ENCODE measurements around the gene GDF7.

The GDF7 gene

GRCh38 chr2:20625491-20626391, 41.2 kb upstream of the GDF7 start:
- no peak for TF ChIP-seq CTCF (IDR thresholded peaks at IDR 0.05)

DNA sequence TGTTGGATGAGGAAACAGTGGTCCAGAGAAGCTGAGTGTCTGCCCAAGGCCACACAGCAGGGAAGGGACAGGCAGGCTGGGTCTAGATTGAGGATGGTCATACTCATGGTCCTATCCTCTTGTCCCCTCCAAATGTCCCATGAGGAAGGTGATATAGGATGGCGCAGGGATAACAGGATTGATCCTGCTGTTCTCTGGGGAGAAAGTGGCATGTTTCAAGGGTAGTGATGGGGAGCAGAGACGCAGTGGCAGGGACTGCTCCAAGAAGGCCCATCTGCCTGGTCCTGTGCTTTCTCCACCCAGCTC, 40.6 kb upstream of the GDF7 start:
- no peak for TF ChIP-seq CTCF (IDR thresholded peaks at IDR 0.05)

GRCh38 chr2:20626698-20627513, 40.0 kb upstream of the GDF7 start:
- TF ChIP-seq CTCF (IDR thresholded peaks at IDR 0.05), result no peak

- no peak for TF ChIP-seq CTCF (IDR thresholded peaks at IDR 0.05)
Observed at GRCh38 chr2:20627712-20628380, 39.1 kb upstream of the GDF7 start.

DNA sequence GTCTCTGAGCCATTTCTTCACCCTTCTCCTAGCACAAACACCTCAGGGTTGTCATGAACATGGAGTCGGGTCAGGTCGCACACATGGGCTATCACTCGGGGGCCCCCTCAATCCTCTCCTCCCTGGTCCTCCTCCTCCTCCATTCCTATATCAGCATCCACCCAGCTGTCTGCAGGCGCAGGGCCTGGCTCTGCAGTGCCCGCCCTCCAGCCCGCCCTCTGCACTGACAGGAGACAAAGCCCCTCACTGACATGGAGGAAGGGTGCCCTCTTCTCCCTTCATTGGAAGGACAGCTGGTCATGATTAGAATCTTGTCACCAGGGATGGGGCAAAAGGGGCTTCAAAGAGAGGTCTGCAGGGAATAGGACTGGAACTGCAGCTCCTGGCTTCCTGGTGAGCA, 37.8 kb upstream of the GDF7 start:
- TF ChIP-seq CTCF (IDR thresholded peaks at IDR 0.05), result no peak

DNA sequence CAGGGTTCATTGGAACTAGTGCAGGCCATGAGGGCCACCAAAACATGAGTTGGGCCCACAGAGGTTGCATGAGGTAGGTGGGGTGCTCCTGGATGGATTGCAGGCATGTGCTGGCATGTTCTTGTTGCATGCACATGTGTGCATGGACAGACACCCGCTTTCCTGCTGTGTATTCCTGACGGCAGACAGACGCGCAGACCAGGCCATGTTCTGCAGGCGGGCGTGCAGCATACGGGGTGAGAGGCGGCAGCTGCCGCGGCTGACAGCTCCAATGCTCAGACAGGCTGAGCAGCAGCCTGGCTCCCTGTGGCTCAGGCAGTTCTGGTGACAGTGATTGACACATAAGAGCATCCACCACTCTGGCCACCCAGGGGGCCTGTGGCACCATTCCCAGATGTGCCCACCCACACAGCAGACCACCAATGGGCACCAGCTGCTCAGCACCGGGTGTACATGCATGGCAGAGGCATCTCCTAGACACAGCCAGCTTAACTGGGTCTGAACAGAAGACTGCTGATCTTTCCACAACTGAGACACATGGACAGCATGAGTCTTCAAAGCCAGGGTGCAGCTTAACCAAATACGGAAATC, 37.3 kb upstream of the GDF7 start:
- TF ChIP-seq CTCF (IDR thresholded peaks at IDR 0.05), result no peak

DNA sequence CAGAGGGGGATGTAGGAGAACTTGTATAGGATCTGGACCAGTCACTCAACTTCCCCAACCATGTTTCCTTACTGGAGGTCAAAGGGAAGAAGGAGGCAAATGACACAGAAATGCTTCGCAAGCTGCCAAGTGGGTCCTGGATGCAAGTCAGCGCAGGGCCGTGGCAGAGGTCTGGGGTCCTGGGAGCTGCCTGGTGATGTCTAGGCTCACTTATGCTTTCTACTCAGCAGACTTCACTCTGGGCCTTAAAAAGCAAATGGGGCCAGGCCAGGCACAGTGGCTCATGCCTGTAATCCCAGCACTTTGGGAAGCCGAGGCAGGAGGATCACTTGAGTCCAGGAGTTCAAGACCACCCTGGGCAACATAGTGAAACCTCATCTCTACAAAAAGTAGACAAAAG, 36.0 kb upstream of the GDF7 start:
- no peak for TF ChIP-seq CTCF (IDR thresholded peaks at IDR 0.05)

All from LNCAP (cell line).